SH-SY5Y (cell line): ENCODE data around the gene SURF1.

Experiments used
- GATA2 ChIP-seq: IDR thresholded peaks from 2 replicates; pipeline ENCODE4 v1.6.1; 2011; ENCODE audit warnings: mild to moderate bottlenecking, low read depth, low read length
- GATA3 ChIP-seq: IDR thresholded peaks from 2 replicates; pipeline ENCODE4 v1.6.1; 2011; ENCODE audit warnings: low read depth, mild to moderate bottlenecking, low read length, moderate library complexity

DNA sequence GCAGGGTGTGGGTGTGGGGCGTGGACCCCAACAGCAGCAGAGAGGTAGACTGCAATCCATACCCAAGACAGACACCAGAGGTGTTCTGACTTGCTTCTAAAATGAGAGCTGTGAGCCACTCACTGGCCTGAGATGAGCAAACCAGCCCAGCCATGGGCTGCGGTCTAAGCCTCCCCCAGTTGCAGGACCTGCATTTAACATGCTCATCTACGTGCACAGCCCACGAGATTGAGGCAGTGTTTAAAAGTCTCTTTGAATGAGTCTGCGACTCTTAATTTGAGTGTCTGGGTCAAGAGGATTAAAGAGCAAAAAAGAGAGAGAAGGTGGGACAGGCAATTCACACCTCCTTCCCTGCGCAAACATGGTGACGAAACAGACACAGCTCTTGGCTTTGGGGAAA lies 13.6 kb upstream of the SURF1 start:
- TF ChIP-seq GATA3, result no peak
- TF ChIP-seq GATA2, result no peak
